ENCODE results near the gene SLC20A1. TPM values are rescaled to one million over a fixed set of nuclear protein-coding genes. Genes with fewer than 3 reads are reported as not detected.
A peak's percentile ranks its signal among the peaks of the same experiment; 100 is the strongest.

The SLC20A1 gene
- total and polyA plus RNA-seq, 4 donors, result 7.0 to 82.6 (median 35.8) TPM

- Histone ChIP-seq H3K27ac (ENCODE audit: low read depth in 1 of 2, low read length in 2 of 2) (no peak overlapping the region), H3K27me3 (ENCODE audit: control insufficient read depth in 1 of 2, insufficient read depth in 2 of 2, low read length in 1 of 2) (no peaks in the 10 kb centered on the region), H3K9me3 (ENCODE audit: control insufficient read depth, low read length) (no peaks in the 10 kb centered on the region), H3K36me3 (ENCODE audit: control insufficient read depth in 1 of 2, insufficient read depth in 2 of 2, low read length in 1 of 2) (no peaks in the 10 kb centered on the region), H3K4me1 (ENCODE audit: control insufficient read depth in 1 of 2, insufficient read depth in 2 of 2, low read length in 2 of 2) (no peaks in the 10 kb centered on the region), H3K4me3 (ENCODE audit: low read length in 2 of 2) (no peak overlapping the region)
- DNase-seq (no peak), ATAC-seq (ENCODE audit: low FRiP score) (peak; percentile 22)
- WGBS, 2 donors, result 6% methylated on average over 3 of the region's 3 CpGs
- intact Hi-C loops (cut with DNase I), result no loop called here
These were observed 33.7 kb downstream of the SLC20A1 start for GRCh38 chr2:112679484-112679883.

GRCh38 chr2:112680666-112681101 is 34.9 kb downstream of the SLC20A1 start:
- intact Hi-C loops (cut with DNase I), result no loop called here
- DNase-seq (no peak), ATAC-seq (ENCODE audit: low FRiP score) (no peak)
- H3K9me3 ChIP-seq (ENCODE audit: control insufficient read depth, low read length), result no peaks in the 10 kb centered on the region
- no peak overlapping the region for H3K4me3 ChIP-seq (ENCODE audit: low read length in 2 of 2)
- no peaks in the 10 kb centered on the region for H3K36me3 ChIP-seq (ENCODE audit: control insufficient read depth in 1 of 2, insufficient read depth in 2 of 2, low read length in 1 of 2)
- no peaks in the 10 kb centered on the region for H3K27me3 ChIP-seq (ENCODE audit: control insufficient read depth in 1 of 2, insufficient read depth in 2 of 2, low read length in 1 of 2)
- no peak overlapping the region for H3K27ac ChIP-seq (ENCODE audit: low read depth in 1 of 2, low read length in 2 of 2)
- no peaks in the 10 kb centered on the region for H3K4me1 ChIP-seq (ENCODE audit: control insufficient read depth in 1 of 2, insufficient read depth in 2 of 2, low read length in 2 of 2)
- WGBS, 2 donors, result 52 to 53% methylated on average over 5 of the region's 5 CpGs

GRCh38 chr2:112682101-112682500 is 36.4 kb downstream of the SLC20A1 start:
- DNase-seq, result no peak
- Histone ChIP-seq H3K27ac (ENCODE audit: low read depth in 1 of 2, low read length in 2 of 2) (no peak overlapping the region), H3K4me3 (ENCODE audit: low read length in 2 of 2) (no peak overlapping the region), H3K9me3 (ENCODE audit: control insufficient read depth, low read length) (no peaks in the 10 kb centered on the region), H3K36me3 (ENCODE audit: control insufficient read depth in 1 of 2, insufficient read depth in 2 of 2, low read length in 1 of 2) (no peaks in the 10 kb centered on the region), H3K4me1 (ENCODE audit: control insufficient read depth in 1 of 2, insufficient read depth in 2 of 2, low read length in 2 of 2) (no peaks in the 10 kb centered on the region), H3K27me3 (ENCODE audit: control insufficient read depth in 1 of 2, insufficient read depth in 2 of 2, low read length in 1 of 2) (no peaks in the 10 kb centered on the region)
- intact Hi-C loops (cut with DNase I), result no loop called here
- ATAC-seq (ENCODE audit: low FRiP score), result no peak
- WGBS, 2 donors, result 89 to 91% methylated on average over 7 of the region's 7 CpGs

GRCh38 chr2:112683550-112684414 is 38.0 kb downstream of the SLC20A1 start:
- intact Hi-C loops (cut with DNase I), result no loop called here
- ATAC-seq (ENCODE audit: low FRiP score) (no peak), DNase-seq (no peak)
- WGBS, 2 donors, result 86 to 89% methylated on average over 12 of the region's 12 CpGs
- Histone ChIP-seq H3K36me3 (ENCODE audit: control insufficient read depth in 1 of 2, insufficient read depth in 2 of 2, low read length in 1 of 2) (no peaks in the 10 kb centered on the region), H3K4me3 (ENCODE audit: low read length in 2 of 2) (no peak overlapping the region), H3K27ac (ENCODE audit: low read depth in 1 of 2, low read length in 2 of 2) (no peak overlapping the region), H3K9me3 (ENCODE audit: control insufficient read depth, low read length) (no peaks in the 10 kb centered on the region), H3K4me1 (ENCODE audit: control insufficient read depth in 1 of 2, insufficient read depth in 2 of 2, low read length in 2 of 2) (no peaks in the 10 kb centered on the region), H3K27me3 (ENCODE audit: control insufficient read depth in 1 of 2, insufficient read depth in 2 of 2, low read length in 1 of 2) (no peaks in the 10 kb centered on the region)

- Histone ChIP-seq H3K4me3 (ENCODE audit: low read length in 2 of 2) (no peak overlapping the region), H3K36me3 (ENCODE audit: control insufficient read depth in 1 of 2, insufficient read depth in 2 of 2, low read length in 1 of 2) (no peaks in the 10 kb centered on the region), H3K27ac (ENCODE audit: low read depth in 1 of 2, low read length in 2 of 2) (no peak overlapping the region), H3K27me3 (ENCODE audit: control insufficient read depth in 1 of 2, insufficient read depth in 2 of 2, low read length in 1 of 2) (no peaks in the 10 kb centered on the region), H3K4me1 (ENCODE audit: control insufficient read depth in 1 of 2, insufficient read depth in 2 of 2, low read length in 2 of 2) (no peaks in the 10 kb centered on the region), H3K9me3 (ENCODE audit: control insufficient read depth, low read length) (no peaks in the 10 kb centered on the region)
- DNase-seq (no peak), ATAC-seq (ENCODE audit: low FRiP score) (no peak)
- WGBS, 2 donors, result 65 to 68% methylated on average over 3 of the region's 3 CpGs
- intact Hi-C loops (cut with DNase I), result no loop called here
These were observed 38.7 kb downstream of the SLC20A1 start for GRCh38 chr2:112684415-112684775.

GRCh38 chr2:112685271-112685884 is 39.6 kb downstream of the SLC20A1 start:
- Histone ChIP-seq H3K4me1 (ENCODE audit: control insufficient read depth in 1 of 2, insufficient read depth in 2 of 2, low read length in 2 of 2) (no peaks in the 10 kb centered on the region), H3K27me3 (ENCODE audit: control insufficient read depth in 1 of 2, insufficient read depth in 2 of 2, low read length in 1 of 2) (no peaks in the 10 kb centered on the region), H3K36me3 (ENCODE audit: control insufficient read depth in 1 of 2, insufficient read depth in 2 of 2, low read length in 1 of 2) (no peaks in the 10 kb centered on the region), H3K27ac (ENCODE audit: low read depth in 1 of 2, low read length in 2 of 2) (no peak overlapping the region), H3K9me3 (ENCODE audit: control insufficient read depth, low read length) (no peaks in the 10 kb centered on the region), H3K4me3 (ENCODE audit: low read length in 2 of 2) (no peak overlapping the region)
- intact Hi-C loops (cut with DNase I), result no loop called here
- ATAC-seq (ENCODE audit: low FRiP score) (no peak), DNase-seq (no peak)
- WGBS, 2 donors, result 78 to 79% methylated on average over 4 of the region's 4 CpGs

- Histone ChIP-seq H3K36me3 (ENCODE audit: control insufficient read depth in 1 of 2, insufficient read depth in 2 of 2, low read length in 1 of 2) (no peaks in the 10 kb centered on the region), H3K27ac (ENCODE audit: low read depth in 1 of 2, low read length in 2 of 2) (no peak overlapping the region), H3K27me3 (ENCODE audit: control insufficient read depth in 1 of 2, insufficient read depth in 2 of 2, low read length in 1 of 2) (no peaks in the 10 kb centered on the region), H3K4me3 (ENCODE audit: low read length in 2 of 2) (no peak overlapping the region), H3K9me3 (ENCODE audit: control insufficient read depth, low read length) (no peaks in the 10 kb centered on the region), H3K4me1 (ENCODE audit: control insufficient read depth in 1 of 2, insufficient read depth in 2 of 2, low read length in 2 of 2) (no peaks in the 10 kb centered on the region)
- WGBS, 2 donors, result 68 to 72% methylated on average over 15 of the region's 15 CpGs
- DNase-seq, result no peak
- intact Hi-C loops (cut with DNase I), result no loop called here
- peak; percentile 28 for ATAC-seq (ENCODE audit: low FRiP score)
These were observed 40.8 kb downstream of the SLC20A1 start for GRCh38 chr2:112686348-112687217.

- Histone ChIP-seq H3K4me3 (ENCODE audit: low read length in 2 of 2) (no peak overlapping the region), H3K4me1 (ENCODE audit: control insufficient read depth in 1 of 2, insufficient read depth in 2 of 2, low read length in 2 of 2) (no peaks in the 10 kb centered on the region), H3K36me3 (ENCODE audit: control insufficient read depth in 1 of 2, insufficient read depth in 2 of 2, low read length in 1 of 2) (no peaks in the 10 kb centered on the region), H3K9me3 (ENCODE audit: control insufficient read depth, low read length) (no peaks in the 10 kb centered on the region), H3K27me3 (ENCODE audit: control insufficient read depth in 1 of 2, insufficient read depth in 2 of 2, low read length in 1 of 2) (no peaks in the 10 kb centered on the region), H3K27ac (ENCODE audit: low read depth in 1 of 2, low read length in 2 of 2) (no peak overlapping the region)
- WGBS, 2 donors, result 80% methylated on average over 6 of the region's 6 CpGs
- DNase-seq (no peak), ATAC-seq (ENCODE audit: low FRiP score) (no peak)
- intact Hi-C loops (cut with DNase I), result no loop called here
These were observed 41.8 kb downstream of the SLC20A1 start for GRCh38 chr2:112687522-112687921.
